Stimulated activated CD4-positive, alpha-beta T cell treated with anti-CD3 and anti-CD28 coated beads, TNF-alpha, amount 100 ng/mL, for 24 hours (primary cell): ENCODE measurements around the gene FAR1.
"Not testable (repeated sequence)": the region's sequence is repeated elsewhere in the genome, so short reads cannot be mapped to it uniquely, and the experiment has no call there.

ENCODE experiments used
- DNase-seq, 3 experiments: peaks; one replicate each; pipeline ENCODE4 v3.0.0-alpha.2; 2020; ENCODE audit warnings: low read depth in 3 of 3

The FAR1 gene

DNA sequence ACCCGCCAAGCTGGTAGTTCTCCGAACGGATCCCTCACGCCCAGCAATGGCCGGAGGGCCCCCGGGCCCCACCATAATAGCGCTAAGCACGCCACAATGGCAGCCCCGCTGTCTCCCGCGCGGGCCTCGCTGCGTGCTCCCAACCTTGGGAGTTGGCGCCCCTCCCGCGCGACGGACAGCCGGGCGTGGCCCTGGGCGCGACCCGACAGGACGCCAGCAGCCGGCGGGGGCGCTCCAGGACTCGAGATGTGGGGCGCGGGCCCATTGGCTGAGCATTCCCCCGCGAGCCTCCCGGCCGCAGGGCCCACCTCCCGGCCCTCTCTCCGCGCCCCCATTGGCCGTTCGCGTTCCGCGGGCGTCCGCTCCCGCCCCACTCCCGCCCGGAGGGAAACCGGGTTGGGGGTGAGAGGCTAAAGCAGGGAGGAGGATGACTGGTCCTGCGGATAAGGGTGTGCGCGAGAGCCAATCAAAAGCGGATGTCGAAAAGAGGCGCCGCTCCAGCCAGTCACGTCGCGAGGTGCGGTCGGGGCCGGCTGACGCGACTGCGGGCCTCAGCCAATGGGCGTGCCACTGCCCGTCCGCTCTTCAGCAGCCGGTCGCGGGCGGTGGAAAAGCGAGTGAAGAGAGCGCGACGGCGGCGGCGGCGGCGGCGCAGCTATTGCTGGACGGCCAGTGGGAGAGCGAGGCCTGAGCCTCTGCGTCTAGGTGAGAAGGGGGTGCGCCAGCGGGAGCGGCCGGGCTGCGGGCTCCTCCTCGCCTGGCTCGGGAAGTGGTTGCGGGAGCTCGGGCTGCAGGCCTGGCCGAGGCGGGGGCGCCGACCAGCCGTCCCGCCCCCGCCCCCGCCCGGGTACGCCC lies at the start of gene FAR1:
FAR1 (plus strand) TSS at position 567 of the 855 bp plus-strand sequence. CDS start 26,098 bp downstream, outside the sequence.
- DNase-seq: peak; percentile 95 to 96 (median 96)

GRCh38 chr11:13620063-13620462 lies 48.4 kb upstream of the FAR1 start:
- no peak for DNase-seq

GRCh38 chr11:13626818-13627217 lies 41.6 kb upstream of the FAR1 start:
- DNase-seq: not testable (repeated sequence)

DNA sequence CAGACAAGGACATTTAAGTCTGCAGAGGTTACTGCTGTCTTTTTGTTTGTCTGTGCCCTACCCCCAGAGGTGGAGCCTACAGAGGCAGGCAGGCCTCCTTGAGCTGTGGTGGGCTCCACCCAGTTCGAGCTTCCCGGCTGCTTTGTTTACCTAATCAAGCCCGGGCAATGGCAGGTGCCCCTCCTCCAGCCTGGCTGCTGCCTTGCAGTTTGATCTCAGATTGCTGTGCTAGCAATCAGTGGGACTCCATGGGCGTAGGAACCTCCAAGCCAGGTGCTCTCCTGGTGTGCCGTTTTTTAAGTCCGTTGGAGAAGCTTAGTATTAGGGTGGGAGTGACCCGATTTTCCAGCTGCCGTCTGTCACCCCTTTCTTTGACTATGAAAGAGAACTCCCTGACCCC lies 39.8 kb upstream of the FAR1 start:
- not testable (repeated sequence) for DNase-seq

- DNase-seq: no peak
Measured at GRCh38 chr11:13629779-13630178, 38.7 kb upstream of the FAR1 start.

GRCh38 chr11:13635290-13635689 lies 33.2 kb upstream of the FAR1 start:
- no peak for DNase-seq

- no peak for DNase-seq
Measured at GRCh38 chr11:13635804-13636203, 32.7 kb upstream of the FAR1 start.

DNA sequence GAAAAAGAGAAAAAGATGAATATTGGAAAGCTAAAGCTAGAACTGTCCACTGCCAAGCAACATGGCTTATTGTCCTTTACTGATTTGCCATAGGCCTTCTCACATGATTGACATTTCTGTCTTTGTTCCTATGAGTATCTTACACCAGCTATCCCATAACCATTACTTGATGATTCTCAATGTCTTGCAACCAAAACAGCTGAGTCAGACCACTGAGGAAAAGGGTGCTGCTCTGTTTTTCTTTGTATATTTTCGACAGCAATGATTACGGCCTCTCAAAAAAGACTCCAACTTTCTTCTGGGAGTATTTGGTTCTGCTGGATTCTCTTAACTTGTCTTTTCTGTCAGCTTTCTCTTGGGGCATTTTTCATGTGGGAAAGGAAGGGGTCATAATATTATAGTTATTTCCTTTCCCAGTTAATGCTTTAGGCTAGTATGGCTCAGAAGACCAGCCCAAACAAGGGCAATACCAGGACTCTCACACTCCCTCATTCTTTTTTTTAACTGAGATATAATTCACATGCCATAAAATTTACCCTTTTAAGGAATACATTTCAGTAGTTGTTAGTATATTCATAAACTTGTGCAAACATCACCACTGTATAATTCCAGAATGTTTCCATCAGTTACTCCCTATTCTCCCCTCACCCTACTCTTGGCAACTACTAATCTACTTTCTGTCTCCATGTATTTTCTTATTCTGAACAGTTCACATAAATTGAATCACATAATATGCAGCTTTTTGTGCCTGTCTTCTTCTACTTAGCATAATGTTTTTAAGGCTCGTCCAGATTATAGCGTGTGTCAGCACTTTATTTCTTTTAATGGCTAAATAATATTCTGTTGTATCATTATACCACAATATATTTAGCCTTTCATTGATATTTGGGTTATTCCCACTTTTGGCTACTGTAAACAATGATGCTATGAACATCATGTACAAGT lies 31.1 kb upstream of the FAR1 start:
- DNase-seq: no peak

DNA sequence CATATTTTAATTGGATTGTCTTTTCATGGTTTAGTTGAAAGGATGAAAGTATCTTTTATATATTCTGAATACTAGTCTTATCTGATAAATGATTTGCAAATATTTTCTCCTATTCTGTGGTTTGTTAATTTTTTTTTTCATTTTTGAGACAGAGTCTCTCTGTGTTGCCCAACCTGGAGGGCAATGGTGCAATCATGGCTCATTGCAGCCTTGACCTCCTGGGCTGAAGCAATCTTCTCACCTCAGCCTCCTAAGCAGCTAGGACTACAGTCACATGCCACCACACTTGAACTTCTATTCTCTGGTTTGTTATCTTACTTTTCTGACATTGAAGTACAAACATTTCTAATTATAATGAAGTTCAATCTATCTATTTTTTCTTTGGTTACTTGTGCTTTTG lies 30.0 kb upstream of the FAR1 start:
- DNase-seq: no peak

- no peak for DNase-seq
Measured at GRCh38 chr11:13644997-13645687, 23.3 kb upstream of the FAR1 start.

GRCh38 chr11:13647391-13647790 lies 21.1 kb upstream of the FAR1 start:
- no peak for DNase-seq

- no peak for DNase-seq
Measured at GRCh38 chr11:13649619-13650018, 18.8 kb upstream of the FAR1 start.

DNA sequence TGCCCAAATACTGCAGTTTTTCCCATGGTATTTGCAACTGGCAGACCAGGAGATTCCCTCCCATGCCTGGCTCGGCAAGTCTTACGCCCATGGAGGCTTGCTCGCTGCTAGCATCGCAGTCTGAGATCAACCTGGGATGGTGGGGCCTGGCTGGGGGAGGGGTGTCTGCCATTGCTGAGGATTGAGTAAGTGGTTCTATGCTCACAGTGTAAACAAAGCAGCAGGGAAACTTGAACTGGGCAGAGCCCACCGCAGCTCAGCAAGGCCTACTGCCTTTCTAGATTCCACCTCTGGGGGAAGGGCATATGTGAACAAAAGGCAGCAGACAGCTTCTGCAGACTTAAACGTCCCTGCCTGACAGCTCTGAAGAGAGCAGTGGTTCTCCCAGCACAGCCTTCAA lies 17.0 kb upstream of the FAR1 start:
- DNase-seq: not testable (repeated sequence)

- DNase-seq: no peak
Measured at GRCh38 chr11:13661074-13661623, 7.3 kb upstream of the FAR1 start.

DNA sequence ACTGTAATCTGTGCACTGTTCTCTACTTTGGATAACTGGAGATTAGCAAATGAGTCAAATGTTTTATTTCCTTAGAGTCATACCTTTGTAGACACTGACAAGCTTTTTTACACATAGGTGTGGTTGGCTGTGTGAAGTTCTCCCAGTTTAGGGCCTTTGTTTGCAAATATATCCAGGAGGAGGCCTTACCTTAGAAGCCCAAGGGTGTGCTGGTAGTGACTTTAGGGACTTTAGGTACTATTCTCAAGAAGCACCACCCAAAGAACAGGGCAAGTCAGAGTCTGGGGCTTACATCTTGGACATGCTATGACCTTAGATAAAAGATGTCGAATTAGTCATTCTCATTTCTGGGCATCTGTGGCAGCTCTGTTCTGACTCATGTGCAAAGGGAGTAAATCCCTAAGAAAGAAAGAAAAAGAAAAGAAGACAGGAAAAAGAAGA lies 4.8 kb upstream of the FAR1 start:
- no peak for DNase-seq

DNA sequence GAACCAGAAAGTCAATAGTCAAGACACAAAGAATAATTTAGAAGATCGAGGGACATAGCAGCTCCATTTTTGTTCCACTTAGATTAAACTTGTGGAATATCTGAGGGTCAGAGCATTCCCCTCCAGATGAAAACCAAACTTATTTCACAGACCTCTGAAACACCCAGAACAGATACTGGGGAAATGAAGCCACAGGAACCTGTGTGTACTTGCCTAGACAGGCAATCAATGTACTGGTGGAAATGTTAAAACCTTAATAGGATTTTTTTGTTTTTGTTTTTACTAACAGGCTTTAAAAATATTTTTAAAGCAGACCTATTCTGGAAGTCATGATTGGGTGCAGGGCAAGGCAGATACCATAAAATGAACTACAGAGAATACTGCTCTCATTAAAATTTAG lies 4.1 kb upstream of the FAR1 start:
- no peak for DNase-seq

DNA sequence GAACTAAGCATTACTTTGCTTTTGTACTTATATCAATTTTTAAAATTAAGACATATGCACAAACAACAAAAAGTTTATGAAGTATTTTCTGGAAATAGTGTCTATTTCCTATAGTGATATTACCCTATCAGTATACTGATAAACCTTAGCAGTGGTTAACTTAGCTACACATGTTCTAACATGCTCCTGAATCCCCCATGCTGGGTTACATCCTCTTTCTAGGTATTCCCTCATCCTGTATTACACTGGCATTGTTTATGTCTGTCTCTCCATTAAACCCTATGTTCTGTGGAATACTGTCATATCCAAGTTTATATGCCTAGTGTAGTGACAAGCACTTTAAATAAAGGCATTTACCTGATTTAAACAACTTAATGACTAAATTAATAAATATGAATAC lies 1.8 kb upstream of the FAR1 start:
- DNase-seq: no peak

- DNase-seq: no peak
Measured at GRCh38 chr11:13667245-13667644, 1.2 kb upstream of the FAR1 start.

DNA sequence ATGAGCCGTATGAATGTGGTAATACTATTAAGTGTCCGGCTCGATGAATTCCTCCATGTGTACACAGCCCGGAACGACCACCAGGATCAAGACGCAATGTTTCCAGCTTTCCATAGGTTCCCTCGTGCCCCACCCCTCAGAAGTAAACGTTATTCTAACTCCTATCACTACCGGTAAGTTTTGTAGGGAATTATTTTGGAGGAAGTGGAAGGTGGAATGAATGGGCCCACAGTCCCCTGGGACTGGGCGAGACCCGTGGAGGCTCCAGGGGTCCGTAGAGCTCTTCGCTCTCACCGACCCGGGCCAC lies 720 bp upstream of the FAR1 start:
- DNase-seq: no peak

- peak; percentile 5 to 44 (median 21) for DNase-seq
Measured at GRCh38 chr11:13668957-13669521, 571 bp downstream of the FAR1 start.
